Measurements from ENCODE around the gene PLXND1. TPM values are rescaled to one million over a fixed set of nuclear protein-coding genes. Genes with fewer than 3 reads are reported as not detected.

Gene PLXND1
- total RNA-seq, 3 donors from 2014 or later (not counting 1 experiment from before 2014, with no cell fraction given): 135 to 214 (median 189) TPM

GRCh38 chr3:129579991-129580390 lies 26.5 kb downstream of the PLXND1 start:
- H3K9me3 Mint-ChIP-seq: no peaks in the 10 kb centered on the region
- H3K27ac Mint-ChIP-seq: peak overlapping the region; percentile 75 to 89
- intact Hi-C loops (cut with micrococcal nuclease): loop anchor here (5.0 kb wide), 1 partner anchor 32 kb away; no protein-coding TSS in a partner anchor
- no peaks in the 10 kb centered on the region for H3K27me3 ChIP-seq (ENCODE audit: control insufficient read depth, insufficient read depth, low read length)
- H3K27ac ChIP-seq (ENCODE audit: low read length): no peak overlapping the region
- H3K9me3 ChIP-seq (ENCODE audit: control insufficient read depth, insufficient read depth, low read length): no peaks in the 10 kb centered on the region
- H3K27me3 Mint-ChIP-seq (ENCODE audit: low read depth in 2 of 2): no peaks in the 10 kb centered on the region
- no peak overlapping the region for H3K4me3 Mint-ChIP-seq
- TF ChIP-seq, protein P1, sequence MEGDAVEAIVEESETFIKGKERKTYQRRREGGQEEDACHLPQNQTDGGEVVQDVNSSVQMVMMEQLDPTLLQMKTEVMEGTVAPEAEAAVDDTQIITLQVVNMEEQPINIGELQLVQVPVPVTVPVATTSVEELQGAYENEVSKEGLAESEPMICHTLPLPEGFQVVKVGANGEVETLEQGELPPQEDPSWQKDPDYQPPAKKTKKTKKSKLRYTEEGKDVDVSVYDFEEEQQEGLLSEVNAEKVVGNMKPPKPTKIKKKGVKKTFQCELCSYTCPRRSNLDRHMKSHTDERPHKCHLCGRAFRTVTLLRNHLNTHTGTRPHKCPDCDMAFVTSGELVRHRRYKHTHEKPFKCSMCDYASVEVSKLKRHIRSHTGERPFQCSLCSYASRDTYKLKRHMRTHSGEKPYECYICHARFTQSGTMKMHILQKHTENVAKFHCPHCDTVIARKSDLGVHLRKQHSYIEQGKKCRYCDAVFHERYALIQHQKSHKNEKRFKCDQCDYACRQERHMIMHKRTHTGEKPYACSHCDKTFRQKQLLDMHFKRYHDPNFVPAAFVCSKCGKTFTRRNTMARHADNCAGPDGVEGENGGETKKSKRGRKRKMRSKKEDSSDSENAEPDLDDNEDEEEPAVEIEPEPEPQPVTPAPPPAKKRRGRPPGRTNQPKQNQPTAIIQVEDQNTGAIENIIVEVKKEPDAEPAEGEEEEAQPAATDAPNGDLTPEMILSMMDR (IDR thresholded peaks at IDR 0.05): no peak
- WGBS (ENCODE audit: insufficient coverage): 95% methylated on average over 10 of the region's 10 CpGs
- ATAC-seq (no peak), DNase-seq (no peak)
- no peak overlapping the region for H3K4me3 ChIP-seq (ENCODE audit: low read length)
- peaks cover 29 to 52% of the 10 kb centered on the region in 2 donors for H3K4me1 Mint-ChIP-seq
- H3K36me3 Mint-ChIP-seq: no peaks in the 10 kb centered on the region
- peaks cover 56% of the 10 kb centered on the region for H3K4me1 ChIP-seq (ENCODE audit: control insufficient read depth, insufficient read depth, low read length)
- H3K36me3 ChIP-seq (ENCODE audit: control insufficient read depth, insufficient read depth, low read length): peaks cover 6% of the 10 kb centered on the region

GRCh38 chr3:129577925-129578786 lies 28.3 kb downstream of the PLXND1 start:
- no peaks in the 10 kb centered on the region for H3K9me3 Mint-ChIP-seq
- H3K36me3 ChIP-seq (ENCODE audit: control insufficient read depth, insufficient read depth, low read length): peaks cover 7% of the 10 kb centered on the region
- peak overlapping the region; percentile 86 for H3K27ac ChIP-seq (ENCODE audit: low read length)
- H3K4me1 ChIP-seq (ENCODE audit: control insufficient read depth, insufficient read depth, low read length): peaks cover 66% of the 10 kb centered on the region
- H3K9me3 ChIP-seq (ENCODE audit: control insufficient read depth, insufficient read depth, low read length): no peaks in the 10 kb centered on the region
- H3K4me1 Mint-ChIP-seq: peaks cover 42 to 61% of the 10 kb centered on the region in 2 donors
- TF ChIP-seq, protein P1 (IDR thresholded peaks at IDR 0.05): no peak
- peak; percentile 10 to 43 (median 25) for ATAC-seq
- intact Hi-C loops (cut with micrococcal nuclease): loop anchor here (2.0 to 5.0 kb wide), 2 partner anchors 15 to 34 kb away; no protein-coding TSS in a partner anchor
- peak overlapping the region; percentile 75 to 89 for H3K27ac Mint-ChIP-seq
- no peak overlapping the region for H3K4me3 ChIP-seq (ENCODE audit: low read length)
- H3K27me3 Mint-ChIP-seq (ENCODE audit: low read depth in 2 of 2): no peaks in the 10 kb centered on the region
- DNase-seq: peak in 1 of 2 donors; percentile 48
- WGBS (ENCODE audit: insufficient coverage): 16% methylated on average over 17 of the region's 21 CpGs
- peak overlapping the region; percentile 76 for H3K4me3 Mint-ChIP-seq
- no peaks in the 10 kb centered on the region for H3K36me3 Mint-ChIP-seq
- no peaks in the 10 kb centered on the region for H3K27me3 ChIP-seq (ENCODE audit: control insufficient read depth, insufficient read depth, low read length)

- Histone ChIP-seq H3K27me3 (ENCODE audit: control insufficient read depth, insufficient read depth, low read length) (no peaks in the 10 kb centered on the region), H3K27ac (ENCODE audit: low read length) (peak overlapping the region; percentile 86), H3K9me3 (ENCODE audit: control insufficient read depth, insufficient read depth, low read length) (no peaks in the 10 kb centered on the region), H3K4me1 (ENCODE audit: control insufficient read depth, insufficient read depth, low read length) (peaks cover 66% of the 10 kb centered on the region), H3K4me3 (ENCODE audit: low read length) (no peak overlapping the region), H3K36me3 (ENCODE audit: control insufficient read depth, insufficient read depth, low read length) (peaks cover 7% of the 10 kb centered on the region)
- no peaks in the 10 kb centered on the region for H3K36me3 Mint-ChIP-seq
- peak in 1 of 3 donors; percentile 2 for ATAC-seq
- peak overlapping the region; percentile 62 for H3K4me3 Mint-ChIP-seq
- intact Hi-C loops (cut with micrococcal nuclease): loop anchor here (2.0 to 5.0 kb wide), 2 partner anchors 15 to 35 kb away; no protein-coding TSS in a partner anchor
- WGBS (ENCODE audit: insufficient coverage): 26% methylated on average over 17 of the region's 17 CpGs
- H3K27me3 Mint-ChIP-seq (ENCODE audit: low read depth in 2 of 2): no peaks in the 10 kb centered on the region
- TF ChIP-seq, protein P1 (IDR thresholded peaks at IDR 0.05): no peak
- H3K4me1 Mint-ChIP-seq: peaks cover 45 to 65% of the 10 kb centered on the region in 2 donors
- H3K9me3 Mint-ChIP-seq: no peaks in the 10 kb centered on the region
- H3K27ac Mint-ChIP-seq: peak overlapping the region; percentile 89 to 90
- DNase-seq: peak in 1 of 2 donors; percentile 33
These were observed 29.1 kb downstream of the PLXND1 start for GRCh38 chr3:129577366-129577765.
